ENCODE data around the gene HHIP. TPM values are rescaled to one million over a fixed set of nuclear protein-coding genes. Genes with fewer than 3 reads are reported as not detected.

The HHIP gene
- total RNA-seq, 1 experiment from 2014 or later, result 0.32 TPM

- Histone ChIP-seq H3K27me3 (replicated peaks; ENCODE audit: control insufficient read depth, insufficient read depth, low read length) (no peaks in the 10 kb centered on the region), H3K4me3 (ENCODE audit: low read depth, low read length) (no peak overlapping the region), H3K36me3 (ENCODE audit: control insufficient read depth, insufficient read depth, low read length) (no peaks in the 10 kb centered on the region), H3K4me1 (no peaks in the 10 kb centered on the region), H3K9me3 (no peaks in the 10 kb centered on the region)
- CTCF ChIA-PET, result no interaction called here
- no peaks in the 10 kb centered on the region for H3K9me3 Mint-ChIP-seq (ENCODE audit: unreplicated experiment)
- H3K4me1 Mint-ChIP-seq (ENCODE audit: low read depth, unreplicated experiment), result no peaks in the 10 kb centered on the region
- POLR2A ChIA-PET, result no interaction called here
- no peak for DNase-seq
- H3K27me3 Mint-ChIP-seq (ENCODE audit: insufficient read depth, unreplicated experiment), result peaks cover 3% of the 10 kb centered on the region
- BruUV-seq (replicated peaks), result no TSS peak
- no peaks in the 10 kb centered on the region for H3K36me3 Mint-ChIP-seq (ENCODE audit: insufficient read depth, unreplicated experiment)
- intact Hi-C loops (cut with micrococcal nuclease; ENCODE audit: unreplicated experiment), result no loop called here
- H3K27ac Mint-ChIP-seq (ENCODE audit: unreplicated experiment), result no peak overlapping the region
- H3K4me3 Mint-ChIP-seq (ENCODE audit: unreplicated experiment), result no peak overlapping the region
- no peak for TF ChIP-seq CTCF (IDR thresholded peaks at IDR 0.05; ENCODE audit: insufficient read depth in 1 of 2, low read depth in 1 of 2, low read length in 1 of 2, severe bottlenecking in 1 of 2, unreplicated experiment in 1 of 2)
Observed at GRCh38 chr4:144715230-144715629, 69.3 kb downstream of the HHIP start.

- intact Hi-C loops (cut with micrococcal nuclease; ENCODE audit: unreplicated experiment), result no loop called here
- no peaks in the 10 kb centered on the region for H3K36me3 Mint-ChIP-seq (ENCODE audit: insufficient read depth, unreplicated experiment)
- no peak overlapping the region for H3K4me3 Mint-ChIP-seq (ENCODE audit: unreplicated experiment)
- TF ChIP-seq CTCF (IDR thresholded peaks at IDR 0.05; ENCODE audit: insufficient read depth in 1 of 2, low read depth in 1 of 2, low read length in 1 of 2, severe bottlenecking in 1 of 2, unreplicated experiment in 1 of 2), result no peak
- no peak overlapping the region for H3K27ac Mint-ChIP-seq (ENCODE audit: unreplicated experiment)
- CTCF ChIA-PET, result no interaction called here
- Histone ChIP-seq H3K36me3 (ENCODE audit: control insufficient read depth, insufficient read depth, low read length) (no peaks in the 10 kb centered on the region), H3K9me3 (no peaks in the 10 kb centered on the region), H3K4me3 (ENCODE audit: low read depth, low read length) (no peak overlapping the region), H3K4me1 (no peaks in the 10 kb centered on the region), H3K27me3 (replicated peaks; ENCODE audit: control insufficient read depth, insufficient read depth, low read length) (no peaks in the 10 kb centered on the region)
- POLR2A ChIA-PET, result no interaction called here
- no peak for DNase-seq
- no peaks in the 10 kb centered on the region for H3K9me3 Mint-ChIP-seq (ENCODE audit: unreplicated experiment)
- H3K4me1 Mint-ChIP-seq (ENCODE audit: low read depth, unreplicated experiment), result no peaks in the 10 kb centered on the region
- no TSS peak for BruUV-seq (replicated peaks)
- peaks cover 3% of the 10 kb centered on the region for H3K27me3 Mint-ChIP-seq (ENCODE audit: insufficient read depth, unreplicated experiment)
Observed at GRCh38 chr4:144716778-144717177, 70.8 kb downstream of the HHIP start.

- Mint-ChIP-seq H3K4me3 (ENCODE audit: unreplicated experiment) (no peak overlapping the region), H3K4me1 (ENCODE audit: low read depth, unreplicated experiment) (no peaks in the 10 kb centered on the region), H3K27me3 (ENCODE audit: insufficient read depth, unreplicated experiment) (peaks cover 6% of the 10 kb centered on the region), H3K27ac (ENCODE audit: unreplicated experiment) (no peak overlapping the region), H3K9me3 (ENCODE audit: unreplicated experiment) (no peaks in the 10 kb centered on the region), H3K36me3 (ENCODE audit: insufficient read depth, unreplicated experiment) (no peaks in the 10 kb centered on the region)
- no peaks in the 10 kb centered on the region for H3K4me1 ChIP-seq
- no peak for TF ChIP-seq CTCF (IDR thresholded peaks at IDR 0.05; ENCODE audit: insufficient read depth in 1 of 2, low read depth in 1 of 2, low read length in 1 of 2, severe bottlenecking in 1 of 2, unreplicated experiment in 1 of 2)
- CTCF ChIA-PET, result no interaction called here
- H3K4me3 ChIP-seq (ENCODE audit: low read depth, low read length), result no peak overlapping the region
- H3K27me3 ChIP-seq (replicated peaks; ENCODE audit: control insufficient read depth, insufficient read depth, low read length), result no peaks in the 10 kb centered on the region
- intact Hi-C loops (cut with micrococcal nuclease; ENCODE audit: unreplicated experiment), result no loop called here
- no TSS peak for BruUV-seq (replicated peaks)
- no peak for DNase-seq
- H3K9me3 ChIP-seq, result no peaks in the 10 kb centered on the region
- POLR2A ChIA-PET, result no interaction called here
- H3K36me3 ChIP-seq (ENCODE audit: control insufficient read depth, insufficient read depth, low read length), result no peaks in the 10 kb centered on the region
Observed at GRCh38 chr4:144718958-144719512, 73.1 kb downstream of the HHIP start.
